ENCODE measurements around the gene PIGM. TPM values are rescaled to one million over a fixed set of nuclear protein-coding genes. Genes with fewer than 3 reads are reported as not detected.
A peak's percentile ranks its signal among the peaks of the same experiment; 100 is the strongest.

PIGM gene
- total RNA-seq, 2 experiments from 2014 or later, result 3.9 to 4.0 TPM

DNA sequence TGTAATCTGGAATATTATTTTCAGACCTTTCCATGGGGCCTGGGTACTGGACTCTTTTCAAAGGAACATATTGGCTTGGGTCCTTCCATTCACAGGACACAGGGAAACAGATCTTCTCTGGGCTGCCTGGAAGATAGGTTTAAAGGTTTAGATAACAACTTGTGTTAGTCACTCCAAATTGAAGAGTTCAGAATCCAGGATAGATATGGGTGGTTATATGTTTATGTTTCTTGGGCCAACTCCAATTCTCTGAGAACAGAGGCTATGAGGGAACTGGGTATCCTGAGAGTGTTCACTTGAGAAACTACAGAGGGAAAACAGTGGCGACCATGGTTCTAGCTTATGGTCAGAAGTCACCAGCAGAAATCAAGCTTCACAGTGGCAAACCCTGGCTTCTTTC, 8.7 kb upstream of the PIGM start:
- H3K4me3 Mint-ChIP-seq, result no peak overlapping the region
- no peaks in the 10 kb centered on the region for H3K9me3 Mint-ChIP-seq
- DNase-seq (no peak), ATAC-seq (no peak)
- TF ChIP-seq, protein P1, sequence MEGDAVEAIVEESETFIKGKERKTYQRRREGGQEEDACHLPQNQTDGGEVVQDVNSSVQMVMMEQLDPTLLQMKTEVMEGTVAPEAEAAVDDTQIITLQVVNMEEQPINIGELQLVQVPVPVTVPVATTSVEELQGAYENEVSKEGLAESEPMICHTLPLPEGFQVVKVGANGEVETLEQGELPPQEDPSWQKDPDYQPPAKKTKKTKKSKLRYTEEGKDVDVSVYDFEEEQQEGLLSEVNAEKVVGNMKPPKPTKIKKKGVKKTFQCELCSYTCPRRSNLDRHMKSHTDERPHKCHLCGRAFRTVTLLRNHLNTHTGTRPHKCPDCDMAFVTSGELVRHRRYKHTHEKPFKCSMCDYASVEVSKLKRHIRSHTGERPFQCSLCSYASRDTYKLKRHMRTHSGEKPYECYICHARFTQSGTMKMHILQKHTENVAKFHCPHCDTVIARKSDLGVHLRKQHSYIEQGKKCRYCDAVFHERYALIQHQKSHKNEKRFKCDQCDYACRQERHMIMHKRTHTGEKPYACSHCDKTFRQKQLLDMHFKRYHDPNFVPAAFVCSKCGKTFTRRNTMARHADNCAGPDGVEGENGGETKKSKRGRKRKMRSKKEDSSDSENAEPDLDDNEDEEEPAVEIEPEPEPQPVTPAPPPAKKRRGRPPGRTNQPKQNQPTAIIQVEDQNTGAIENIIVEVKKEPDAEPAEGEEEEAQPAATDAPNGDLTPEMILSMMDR (IDR thresholded peaks at IDR 0.05), result no peak
- no peaks in the 10 kb centered on the region for H3K4me1 Mint-ChIP-seq (ENCODE audit: low read depth)
- H3K36me3 Mint-ChIP-seq (ENCODE audit: low read depth), result no peaks in the 10 kb centered on the region
- intact Hi-C loops (cut with micrococcal nuclease), result no loop called here
- H3K27ac Mint-ChIP-seq, result no peak overlapping the region
- CTCF ChIA-PET, result interaction anchor here (0.7 to 21.6 kb wide), 4 partner anchors 33 to 35 kb away, joined by 3 to 693 read pairs (median 4); partner anchors contain the start of genes KCNJ10 and KCNJ9
- POLR2A ChIA-PET, result interaction anchor here (1.6 kb wide), 1 partner anchor 115 kb away, joined by 4 read pairs; the partner anchor contains the start of gene TAGLN2
- peaks cover 2% of the 10 kb centered on the region for H3K27me3 Mint-ChIP-seq

DNA sequence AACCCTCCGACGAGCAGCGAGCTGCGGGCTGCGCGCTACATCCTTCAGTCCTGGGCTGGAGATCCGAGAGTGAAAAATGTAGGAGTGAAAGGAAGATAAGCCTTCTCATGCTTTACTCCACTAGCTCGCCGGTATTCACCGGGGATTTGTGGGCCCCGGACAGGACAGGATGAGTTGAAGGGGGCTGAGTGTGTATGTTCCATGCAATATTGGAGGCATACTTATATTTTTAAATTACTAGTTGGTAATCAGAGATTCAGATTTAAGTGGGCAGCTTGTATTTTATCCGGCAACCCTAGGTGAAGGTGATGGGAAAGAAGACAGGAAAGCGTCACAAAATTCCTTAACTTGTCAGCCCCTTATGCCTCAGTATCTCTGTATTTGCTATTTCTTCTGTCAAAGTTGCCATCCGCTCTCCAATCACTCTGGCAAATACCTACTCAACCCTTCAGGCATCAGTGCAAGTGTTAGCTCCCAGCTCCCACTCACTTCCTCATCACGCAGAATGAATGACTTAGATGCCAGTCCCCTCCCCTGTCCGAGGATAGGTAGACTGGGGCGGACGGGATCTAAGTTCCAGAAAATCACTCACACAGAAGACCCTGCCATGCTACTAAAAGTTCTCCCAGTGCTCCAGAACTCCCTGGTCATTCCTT, 503 bp upstream of the PIGM start:
- intact Hi-C loops (cut with micrococcal nuclease), result loop anchor here (10.0 kb wide), 1 partner anchor 53 kb away; the partner anchor contains the start of gene KCNJ9
- Mint-ChIP-seq H3K36me3 (ENCODE audit: low read depth) (peaks cover 4% of the 10 kb centered on the region), H3K4me1 (ENCODE audit: low read depth) (peaks cover 29% of the 10 kb centered on the region), H3K27me3 (no peaks in the 10 kb centered on the region), H3K27ac (peak overlapping the region; percentile 81), H3K9me3 (no peaks in the 10 kb centered on the region), H3K4me3 (peak overlapping the region; percentile 88)
- no peak for ATAC-seq
- DNase-seq, result peak; percentile 11
- TF ChIP-seq, protein P1 (IDR thresholded peaks at IDR 0.05), result no peak
- CTCF ChIA-PET, result interaction anchor here (1.1 to 5.0 kb wide), 8 partner anchors 14 to 322 kb away, joined by 3 to 66 read pairs (median 18); partner anchors contain the start of gene IGSF8
- POLR2A ChIA-PET, result interaction anchor here (0.8 to 2.9 kb wide), 8 partner anchors 9 to 107 kb away, joined by 3 to 20 read pairs (median 5); partner anchors contain the start of genes KCNJ9 and TAGLN2

DNA sequence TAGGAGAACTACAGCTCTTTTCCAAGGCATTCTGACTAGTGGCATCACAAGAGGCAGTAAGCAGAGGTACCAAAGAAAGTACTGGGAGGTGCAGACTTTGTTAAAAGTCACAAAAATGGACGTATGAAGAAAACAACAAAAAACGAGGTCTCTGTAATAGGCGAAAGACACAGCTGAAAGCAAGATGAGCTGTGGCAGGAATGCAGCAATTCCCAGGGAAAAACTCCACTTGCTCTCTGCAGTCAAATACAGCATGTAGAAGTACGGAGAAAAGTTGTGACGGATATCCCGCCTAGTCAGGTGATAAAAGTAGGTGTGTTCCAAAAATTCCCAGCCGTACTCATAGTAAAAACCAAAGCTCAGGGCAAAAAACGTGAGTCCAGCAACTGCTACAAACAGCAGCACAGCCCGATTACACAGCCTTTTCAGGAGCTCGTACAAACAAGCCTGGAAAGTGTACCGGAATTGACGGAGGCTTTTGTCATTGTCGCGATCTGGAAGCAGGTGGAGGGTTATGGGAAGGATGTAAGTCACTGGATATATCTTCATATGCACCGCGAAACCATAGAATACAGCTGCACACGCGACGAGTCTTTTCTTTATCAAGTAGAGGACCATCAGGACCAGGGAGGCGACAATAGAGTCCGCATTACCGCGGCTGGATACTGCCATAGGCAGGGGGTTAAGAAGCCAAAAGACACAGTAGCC, 979 bp downstream of the PIGM start:
- peak overlapping the region; percentile 81 for H3K27ac Mint-ChIP-seq
- TF ChIP-seq, protein P1 (IDR thresholded peaks at IDR 0.05), result no peak
- CTCF ChIA-PET, result interaction anchor here (0.8 to 5.0 kb wide), 13 partner anchors 9 to 232 kb away, joined by 3 to 66 read pairs (median 6); partner anchors contain the start of gene TAGLN2
- POLR2A ChIA-PET, result interaction anchor here (0.6 to 2.9 kb wide), 12 partner anchors 8 to 314 kb away, joined by 3 to 20 read pairs (median 5); partner anchors contain the start of genes KCNJ9 and TAGLN2
- no peaks in the 10 kb centered on the region for H3K27me3 Mint-ChIP-seq
- intact Hi-C loops (cut with micrococcal nuclease), result loop anchor here (10.0 kb wide), 1 partner anchor 54 kb away; the partner anchor contains the start of gene KCNJ9
- ATAC-seq (peak; percentile 22), DNase-seq (peak; percentile 11)
- H3K36me3 Mint-ChIP-seq (ENCODE audit: low read depth), result peaks cover 7% of the 10 kb centered on the region
- no peaks in the 10 kb centered on the region for H3K9me3 Mint-ChIP-seq
- peaks cover 32% of the 10 kb centered on the region for H3K4me1 Mint-ChIP-seq (ENCODE audit: low read depth)
- peak overlapping the region; percentile 88 for H3K4me3 Mint-ChIP-seq

DNA sequence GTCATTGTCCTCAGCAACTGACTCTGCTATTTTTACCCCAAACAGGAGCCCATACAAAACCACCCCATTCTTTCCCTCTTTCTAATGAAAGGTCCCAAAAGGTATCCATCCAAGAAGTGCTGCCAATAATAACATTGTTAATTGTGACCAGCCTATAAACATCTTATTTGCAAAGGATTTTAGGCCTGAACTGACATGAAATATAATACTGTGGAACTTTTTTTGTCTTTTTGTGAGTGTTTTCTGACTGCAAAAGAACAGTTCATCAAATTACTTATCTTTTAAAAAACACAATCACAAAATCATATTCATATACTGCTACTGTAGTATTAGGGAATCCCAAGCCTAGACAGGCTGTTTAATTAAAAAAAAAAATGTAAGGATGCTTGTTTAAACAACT, 3.4 kb downstream of the PIGM start:
- DNase-seq (no peak), ATAC-seq (no peak)
- Mint-ChIP-seq H3K27ac (no peak overlapping the region), H3K27me3 (no peaks in the 10 kb centered on the region), H3K9me3 (no peaks in the 10 kb centered on the region), H3K4me1 (ENCODE audit: low read depth) (peaks cover 30% of the 10 kb centered on the region), H3K4me3 (no peak overlapping the region), H3K36me3 (ENCODE audit: low read depth) (peaks cover 7% of the 10 kb centered on the region)
- TF ChIP-seq, protein P1 (IDR thresholded peaks at IDR 0.05), result no peak
- CTCF ChIA-PET, result interaction anchor here (0.6 kb wide), 1 partner anchor 18 kb away, joined by 3 read pairs; no protein-coding TSS in a partner anchor
- POLR2A ChIA-PET, result no interaction called here
- intact Hi-C loops (cut with micrococcal nuclease), result no loop called here
